ENCODE measurements around the gene HSPB9. TPM values are rescaled to one million over a fixed set of nuclear protein-coding genes. Genes with fewer than 3 reads are reported as not detected.

The HSPB9 gene
- total and polyA plus RNA-seq, 7 experiments from 2014 or later, result 0.10 to 0.16 (median 0.12) TPM; not detected in 4

GRCh38 chr17:42163696-42164407, 41.2 kb downstream of the HSPB9 start:
- ATAC-seq (no peak), DNase-seq (no peak)
- H3K36me3 Mint-ChIP-seq, result no peaks in the 10 kb centered on the region
- no peaks in the 10 kb centered on the region for H3K27me3 Mint-ChIP-seq
- no peak overlapping the region for H3K4me3 Mint-ChIP-seq
- peaks cover 0 to 8% (median 0%) of the 10 kb centered on the region in 7 donors for H3K4me1 Mint-ChIP-seq
- Histone ChIP-seq H3K4me1 (ENCODE audit: control insufficient read depth in 2 of 2, insufficient read depth in 2 of 2, low read length in 2 of 2) (no peaks in the 10 kb centered on the region), H3K36me3 (ENCODE audit: control insufficient read depth in 2 of 3, insufficient read depth in 3 of 3, low read length in 3 of 3) (no peaks in the 10 kb centered on the region), H3K4me3 (ENCODE audit: low read length) (no peak overlapping the region), H3K27ac (ENCODE audit: low read depth, low read length) (no peak overlapping the region), H3K27me3 (ENCODE audit: control insufficient read depth in 2 of 2, insufficient read depth in 2 of 2, low read length in 2 of 2) (no peaks in the 10 kb centered on the region), H3K9me3 (ENCODE audit: control insufficient read depth in 2 of 3, low read length in 3 of 3) (no peaks in the 10 kb centered on the region)
- no peak overlapping the region for H3K27ac Mint-ChIP-seq
- POLR2A ChIA-PET, result interaction anchor here (0.6 kb wide), 1 partner anchor 596 kb away, joined by 3 read pairs; no protein-coding TSS in a partner anchor
- CTCF ChIA-PET, result interaction anchor here (0.6 to 1.5 kb wide), 2 partner anchors 58 to 91 kb away, joined by 5 to 6 read pairs; no protein-coding TSS in a partner anchor
- H3K9me3 Mint-ChIP-seq, result peaks cover 0 to 4% (median 0%) of the 10 kb centered on the region in 11 donors
- intact Hi-C loops (cut with micrococcal nuclease), result no loop called here

- Mint-ChIP-seq H3K27ac (peak overlapping the region in 1 of 9 donors; percentile 48), H3K4me1 (peaks cover 0 to 12% (median 0%) of the 10 kb centered on the region in 7 donors), H3K27me3 (peaks cover 0 to 4% (median 0%) of the 10 kb centered on the region in 5 donors), H3K36me3 (no peaks in the 10 kb centered on the region), H3K4me3 (no peak overlapping the region), H3K9me3 (peaks cover 0 to 4% (median 0%) of the 10 kb centered on the region in 11 donors)
- H3K36me3 ChIP-seq (ENCODE audit: control insufficient read depth in 2 of 3, insufficient read depth in 3 of 3, low read length in 3 of 3), result no peaks in the 10 kb centered on the region
- ChIA-PET POLR2A (interaction anchor here (0.6 kb wide), 2 partner anchors 31 to 75 kb away, joined by 3 to 6 read pairs; no protein-coding TSS in a partner anchor), CTCF (no interaction called here)
- no peaks in the 10 kb centered on the region for H3K9me3 ChIP-seq (ENCODE audit: control insufficient read depth in 2 of 3, low read length in 3 of 3)
- no peaks in the 10 kb centered on the region for H3K27me3 ChIP-seq (ENCODE audit: control insufficient read depth in 2 of 2, insufficient read depth in 2 of 2, low read length in 2 of 2)
- H3K4me3 ChIP-seq (ENCODE audit: low read length), result no peak overlapping the region
- no peak for DNase-seq
- intact Hi-C loops (cut with micrococcal nuclease), result no loop called here
- no peak for ATAC-seq
- H3K27ac ChIP-seq (ENCODE audit: low read depth, low read length), result no peak overlapping the region
- H3K4me1 ChIP-seq (ENCODE audit: control insufficient read depth in 2 of 2, insufficient read depth in 2 of 2, low read length in 2 of 2), result no peaks in the 10 kb centered on the region
These were observed 43.1 kb downstream of the HSPB9 start for GRCh38 chr17:42165751-42166150.

GRCh38 chr17:42166196-42166763, 43.7 kb downstream of the HSPB9 start:
- H3K4me1 ChIP-seq (ENCODE audit: control insufficient read depth in 2 of 2, insufficient read depth in 2 of 2, low read length in 2 of 2), result no peaks in the 10 kb centered on the region
- Mint-ChIP-seq H3K4me1 (peaks cover 0 to 12% (median 0%) of the 10 kb centered on the region in 7 donors), H3K36me3 (no peaks in the 10 kb centered on the region), H3K4me3 (no peak overlapping the region), H3K9me3 (peaks cover 0 to 4% (median 0%) of the 10 kb centered on the region in 11 donors), H3K27ac (peak overlapping the region in 1 of 9 donors; percentile 48), H3K27me3 (peaks cover 0 to 6% (median 0%) of the 10 kb centered on the region in 5 donors)
- ChIA-PET CTCF (no interaction called here), POLR2A (interaction anchor here (0.6 kb wide), 2 partner anchors 30 to 75 kb away, joined by 3 to 6 read pairs; no protein-coding TSS in a partner anchor)
- no peak overlapping the region for H3K4me3 ChIP-seq (ENCODE audit: low read length)
- no peaks in the 10 kb centered on the region for H3K36me3 ChIP-seq (ENCODE audit: control insufficient read depth in 2 of 3, insufficient read depth in 3 of 3, low read length in 3 of 3)
- DNase-seq (no peak), ATAC-seq (no peak)
- intact Hi-C loops (cut with micrococcal nuclease), result no loop called here
- H3K9me3 ChIP-seq (ENCODE audit: control insufficient read depth in 2 of 3, low read length in 3 of 3), result no peaks in the 10 kb centered on the region
- no peak overlapping the region for H3K27ac ChIP-seq (ENCODE audit: low read depth, low read length)
- H3K27me3 ChIP-seq (ENCODE audit: control insufficient read depth in 2 of 2, insufficient read depth in 2 of 2, low read length in 2 of 2), result no peaks in the 10 kb centered on the region

GRCh38 chr17:42167807-42168206, 45.2 kb downstream of the HSPB9 start:
- Histone ChIP-seq H3K27ac (ENCODE audit: low read depth, low read length) (no peak overlapping the region), H3K4me1 (ENCODE audit: control insufficient read depth in 2 of 2, insufficient read depth in 2 of 2, low read length in 2 of 2) (no peaks in the 10 kb centered on the region), H3K9me3 (ENCODE audit: control insufficient read depth in 2 of 3, low read length in 3 of 3) (no peaks in the 10 kb centered on the region), H3K36me3 (ENCODE audit: control insufficient read depth in 2 of 3, insufficient read depth in 3 of 3, low read length in 3 of 3) (no peaks in the 10 kb centered on the region), H3K27me3 (ENCODE audit: control insufficient read depth in 2 of 2, insufficient read depth in 2 of 2, low read length in 2 of 2) (no peaks in the 10 kb centered on the region), H3K4me3 (ENCODE audit: low read length) (no peak overlapping the region)
- peaks cover 0 to 12% (median 0%) of the 10 kb centered on the region in 7 donors for H3K4me1 Mint-ChIP-seq
- H3K4me3 Mint-ChIP-seq, result no peak overlapping the region
- peaks cover 0 to 4% (median 0%) of the 10 kb centered on the region in 11 donors for H3K9me3 Mint-ChIP-seq
- ChIA-PET POLR2A (no interaction called here), CTCF (no interaction called here)
- ATAC-seq, result no peak
- no peak overlapping the region for H3K27ac Mint-ChIP-seq
- H3K27me3 Mint-ChIP-seq, result peaks cover 0 to 6% (median 0%) of the 10 kb centered on the region in 5 donors
- intact Hi-C loops (cut with micrococcal nuclease), result no loop called here
- no peaks in the 10 kb centered on the region for H3K36me3 Mint-ChIP-seq
- no peak for DNase-seq

- H3K4me3 ChIP-seq (ENCODE audit: low read length), result no peak overlapping the region
- Mint-ChIP-seq H3K36me3 (no peaks in the 10 kb centered on the region), H3K27ac (no peak overlapping the region), H3K27me3 (peaks cover 0 to 6% (median 0%) of the 10 kb centered on the region in 5 donors), H3K4me3 (no peak overlapping the region), H3K9me3 (peaks cover 0 to 4% (median 0%) of the 10 kb centered on the region in 11 donors), H3K4me1 (peaks cover 0 to 12% (median 0%) of the 10 kb centered on the region in 7 donors)
- intact Hi-C loops (cut with micrococcal nuclease), result no loop called here
- H3K27ac ChIP-seq (ENCODE audit: low read depth, low read length), result no peak overlapping the region
- no peaks in the 10 kb centered on the region for H3K27me3 ChIP-seq (ENCODE audit: control insufficient read depth in 2 of 2, insufficient read depth in 2 of 2, low read length in 2 of 2)
- ChIA-PET POLR2A (no interaction called here), CTCF (no interaction called here)
- no peak for DNase-seq
- no peaks in the 10 kb centered on the region for H3K4me1 ChIP-seq (ENCODE audit: control insufficient read depth in 2 of 2, insufficient read depth in 2 of 2, low read length in 2 of 2)
- H3K36me3 ChIP-seq (ENCODE audit: control insufficient read depth in 2 of 3, insufficient read depth in 3 of 3, low read length in 3 of 3), result no peaks in the 10 kb centered on the region
- no peak for ATAC-seq
- no peaks in the 10 kb centered on the region for H3K9me3 ChIP-seq (ENCODE audit: control insufficient read depth in 2 of 3, low read length in 3 of 3)
These were observed 46.7 kb downstream of the HSPB9 start for GRCh38 chr17:42169351-42169750.

GRCh38 chr17:42171831-42172230, 49.2 kb downstream of the HSPB9 start:
- no peaks in the 10 kb centered on the region for H3K9me3 ChIP-seq (ENCODE audit: control insufficient read depth in 2 of 3, low read length in 3 of 3)

More at GRCh38 chr17:42171831-42172230, 49.2 kb downstream of the HSPB9 start:
- H3K4me3 ChIP-seq (ENCODE audit: low read length), result no peak overlapping the region
- no peaks in the 10 kb centered on the region for H3K36me3 ChIP-seq (ENCODE audit: control insufficient read depth in 2 of 3, insufficient read depth in 3 of 3, low read length in 3 of 3)
- H3K4me1 ChIP-seq (ENCODE audit: control insufficient read depth in 2 of 2, insufficient read depth in 2 of 2, low read length in 2 of 2), result no peaks in the 10 kb centered on the region
- DNase-seq (no peak), ATAC-seq (no peak)
- H3K4me1 Mint-ChIP-seq, result peaks cover 0 to 12% (median 0%) of the 10 kb centered on the region in 7 donors
- H3K36me3 Mint-ChIP-seq, result no peaks in the 10 kb centered on the region
- intact Hi-C loops (cut with micrococcal nuclease), result no loop called here
- H3K27ac ChIP-seq (ENCODE audit: low read depth, low read length), result no peak overlapping the region
- ChIA-PET POLR2A (interaction anchor here (0.6 kb wide), 1 partner anchor 73 kb away, joined by 4 read pairs; no protein-coding TSS in a partner anchor), CTCF (no interaction called here)
- peaks cover 0 to 1% (median 0%) of the 10 kb centered on the region in 11 donors for H3K9me3 Mint-ChIP-seq
- H3K27me3 Mint-ChIP-seq, result peaks cover 0 to 9% (median 0%) of the 10 kb centered on the region in 5 donors
- H3K27me3 ChIP-seq (ENCODE audit: control insufficient read depth in 2 of 2, insufficient read depth in 2 of 2, low read length in 2 of 2), result no peaks in the 10 kb centered on the region
- no peak overlapping the region for H3K27ac Mint-ChIP-seq
- H3K4me3 Mint-ChIP-seq, result no peak overlapping the region

Data from naive thymus-derived CD4-positive, alpha-beta T cell (primary cell).